PC-9 (cell line): ENCODE results near the gene RAB1B. TPM values are rescaled to one million over a fixed set of nuclear protein-coding genes. Genes with fewer than 3 reads are reported as not detected.

Experiments
- BruUV-seq: library from RNA; stranded (reverse); fragments of 400-500 nt; replicated peaks from 2 replicates; lab custom pipeline; 2021; lab: Mats Ljungman, UMichigan
- CTCF ChIA-PET: fragments of 300-600 bp; sonication (Branson Sonifier 250); formaldehyde crosslinking; loops from one replicate; lab custom pipeline; 2022; ENCODE audit warnings: antibody characterized with exemption; lab: Charles Lee
- POLR2A ChIA-PET: fragments of 300-600 bp; sonication (Branson Sonifier 250); formaldehyde crosslinking; loops from one replicate; lab custom pipeline; 2022; ENCODE audit warnings: antibody characterized with exemption; ENCODE audit not compliant: unreplicated experiment; lab: Charles Lee
- DNase-seq, 2 experiments: peaks; one replicate each; pipeline versions ENCODE4 v3.0.0 to v3.0.0-alpha.2; 2015 to 2022; ENCODE audit warnings: mixed read lengths in 1 of 2
- H2AFZ ChIP-seq: fragments of 200-600 bp; sonication (generic); 2 replicates; pipeline ENCODE4 v1.8.1; 2017; ENCODE audit warnings: antibody characterized with exemption
- H3F3A ChIP-seq: fragments of 200-600 bp; sonication (generic); 2 replicates; pipeline ENCODE4 v1.8.1; 2017; ENCODE audit warnings: antibody characterized with exemption, mild to moderate bottlenecking, low read depth; ENCODE audit not compliant: insufficient read depth
- H3K27ac ChIP-seq: fragments of 200-600 bp; sonication (generic); 2 replicates; pipeline ENCODE4 v1.6.1; 2016; ENCODE audit warnings: mixed run types
- H3K27me3 ChIP-seq: fragments of 200-600 bp; sonication (generic); 2 replicates; pipeline ENCODE4 v1.6.1; 2016; ENCODE audit warnings: low read depth, mixed run types; ENCODE audit not compliant: insufficient read depth
- H3K36me3 ChIP-seq: fragments of 200-600 bp; sonication (generic); 2 replicates; pipeline ENCODE4 v1.6.1; 2016; ENCODE audit warnings: low read depth, mixed run types
- H3K4me1 ChIP-seq: fragments of 200-600 bp; sonication (generic); replicated peaks from 2 replicates; pipeline ENCODE4 v1.6.1; 2016; ENCODE audit warnings: mixed run types; ENCODE audit not compliant: insufficient read depth
- H3K4me2 ChIP-seq: fragments of 200-600 bp; sonication (generic); 2 replicates; pipeline ENCODE4 v1.6.1; 2017; ENCODE audit warnings: mixed run types
- H3K4me3 ChIP-seq: fragments of 200-600 bp; sonication (generic); 2 replicates; pipeline ENCODE4 v1.6.1; 2016; ENCODE audit warnings: mixed run types
- H3K79me2 ChIP-seq: fragments of 200-600 bp; sonication (generic); 2 replicates; pipeline ENCODE4 v1.6.1; 2017; ENCODE audit warnings: low read depth, mixed run types
- H3K9me2 ChIP-seq: fragments of 200-600 bp; sonication (generic); 2 replicates; pipeline ENCODE4 v1.8.1; 2017; ENCODE audit warnings: mild to moderate bottlenecking; ENCODE audit not compliant: insufficient read depth
- H3K9me3 ChIP-seq: fragments of 200-600 bp; sonication (generic); 2 replicates; pipeline ENCODE4 v1.8.1; 2016; ENCODE audit warnings: low read depth; ENCODE audit not compliant: insufficient read depth
- H4K20me1 ChIP-seq: fragments of 200-600 bp; sonication (generic); 2 replicates; pipeline ENCODE4 v1.8.1; 2017; ENCODE audit not compliant: insufficient read depth
- CTCF ChIP-seq: fragments of 200-600 bp; sonication (generic); conservative IDR thresholded peaks from 2 replicates; pipeline ENCODE4 v1.6.1; 2017; ENCODE audit warnings: mixed run types, antibody characterized with exemption, mild to moderate bottlenecking, moderate library complexity
- EZH2 ChIP-seq: fragments of 200-600 bp; sonication (generic); IDR thresholded peaks from 2 replicates; pipeline ENCODE4 v1.8.0; 2017; ENCODE audit warnings: antibody characterized with exemption, low read depth
- intact Hi-C: fragments of 100-400 bp; cut with micrococcal nuclease; formaldehyde crosslinking; loops from one replicate; pipeline ENCODE4 v1.10.0; 2022; ENCODE audit not compliant: unreplicated experiment
- total RNA-seq: library from RNA; stranded (reverse); gene quantifications from 2 replicates; pipeline ENCODE4 v1.2.3, GENCODE V29; 2021

The RAB1B gene
- total RNA-seq, 1 experiment from 2014 or later, result 232 TPM

GRCh38 chr11:66313321-66314185 lies 45.1 kb downstream of the RAB1B start:
- intact Hi-C loops, result loop anchor here (5.0 kb wide), 1 partner anchor 59 kb away; the partner anchor contains the start of gene SLC29A2
- no peaks in the 10 kb centered on the region for H4K20me1 ChIP-seq
- POLR2A ChIA-PET, result interaction anchor here (0.6 to 1.6 kb wide), 9 partner anchors 17 to 1094 kb away, joined by 3 to 46 read pairs (median 6); partner anchors contain the start of genes RIN1 and YIF1A
- H3F3A ChIP-seq, result peaks cover 10% of the 10 kb centered on the region; the same call in 1 of the 2 replicates
- H3K9me3 ChIP-seq, result no peaks in the 10 kb centered on the region
- no peak for TF ChIP-seq CTCF
- no peak for TF ChIP-seq EZH2
- no peaks in the 10 kb centered on the region for H3K79me2 ChIP-seq
- peaks cover 15% of the 10 kb centered on the region for H3K4me1 ChIP-seq
- no peak overlapping the region for H3K27ac ChIP-seq
- DNase-seq, result no peak
- TSS peak; percentile 81 for BruUV-seq
- CTCF ChIA-PET, result interaction anchor here (1.0 to 2.9 kb wide), 8 partner anchors 14 to 365 kb away, joined by 3 to 30 read pairs (median 5); partner anchors contain the start of genes BRMS1, MRPL11, RBM4B and RIN1
- H3K4me3 ChIP-seq, result peak overlapping the region; percentile 52; the same call in 1 of the 2 replicates
- peak overlapping the region; percentile 75 for H3K4me2 ChIP-seq
- H2AFZ ChIP-seq, result peak overlapping the region; percentile 83
- H3K9me2 ChIP-seq, result no peaks in the 10 kb centered on the region
- H3K36me3 ChIP-seq, result no peaks in the 10 kb centered on the region
- peaks cover 9% of the 10 kb centered on the region for H3K27me3 ChIP-seq

GRCh38 chr11:66314186-66314501 lies 45.7 kb downstream of the RAB1B start:
- intact Hi-C loops, result loop anchor here (5.0 kb wide), 1 partner anchor 58 kb away; the partner anchor contains the start of gene SLC29A2
- ChIA-PET POLR2A (no interaction called here), CTCF (no interaction called here)
- Histone ChIP-seq H3K9me2 (no peaks in the 10 kb centered on the region), H3K4me1 (peaks cover 16% of the 10 kb centered on the region), H3K9me3 (0 out of 2 replicates have a peak, but pooled peaks cover 1% of the 10 kb centered on the region), H3K36me3 (no peaks in the 10 kb centered on the region), H3K27me3 (peaks cover 8% of the 10 kb centered on the region), H3K4me2 (no peak overlapping the region), H3K79me2 (no peaks in the 10 kb centered on the region), H3F3A (peaks cover 10% of the 10 kb centered on the region; the same call in 1 of the 2 replicates), H3K27ac (no peak overlapping the region), H3K4me3 (no peak overlapping the region), H2AFZ (no peak overlapping the region), H4K20me1 (no peaks in the 10 kb centered on the region)
- TF ChIP-seq EZH2, result no peak
- TF ChIP-seq CTCF, result no peak
- BruUV-seq, result no TSS peak
- no peak for DNase-seq

- Histone ChIP-seq H3K4me1 (peaks cover 16% of the 10 kb centered on the region), H3K27ac (no peak overlapping the region), H4K20me1 (no peaks in the 10 kb centered on the region), H3K4me3 (no peak overlapping the region), H2AFZ (no peak overlapping the region), H3K4me2 (no peak overlapping the region), H3K27me3 (peaks cover 1% of the 10 kb centered on the region), H3K79me2 (no peaks in the 10 kb centered on the region), H3F3A (peaks cover 10% of the 10 kb centered on the region; the same call in 1 of the 2 replicates), H3K36me3 (no peaks in the 10 kb centered on the region), H3K9me3 (peaks cover 8% of the 10 kb centered on the region; the same call in 1 of the 2 replicates), H3K9me2 (no peaks in the 10 kb centered on the region)
- CTCF ChIA-PET, result no interaction called here
- intact Hi-C loops, result loop anchor here (5.0 kb wide), 1 partner anchor 57 kb away; the partner anchor contains the start of gene SLC29A2
- TF ChIP-seq CTCF (no peak), EZH2 (no peak)
- POLR2A ChIA-PET, result no interaction called here
- DNase-seq, result no peak
- no TSS peak for BruUV-seq
These were observed 46.4 kb downstream of the RAB1B start for GRCh38 chr11:66314561-66315497.
